Measurements from ENCODE around the gene LRRK1.

- TF ChIP-seq EZH2phosphoT487 (IDR thresholded peaks at IDR 0.05; ENCODE audit: insufficient read depth, low read depth) (no peak), EZH2 (IDR thresholded peaks at IDR 0.05; ENCODE audit: insufficient read depth, poor library complexity, severe bottlenecking) (no peak)
Observed at GRCh38 chr15:100901296-100901695, 17.9 kb upstream of the LRRK1 start.
